ENCODE data around the gene NEDD4.
"Not testable (repeated sequence)": the region's sequence is repeated elsewhere in the genome, so short reads cannot be mapped to it uniquely, and the experiment has no call there.

NEDD4 gene

GRCh38 chr15:55879181-55879580, 114.2 kb downstream of the NEDD4 start:
- no peak for DNase-seq

- DNase-seq = no peak
These were observed 120.2 kb downstream of the NEDD4 start for GRCh38 chr15:55873024-55873720.

- DNase-seq = no peak
These were observed 120.9 kb downstream of the NEDD4 start for GRCh38 chr15:55872471-55872870.

- no peak for DNase-seq
These were observed 123.8 kb downstream of the NEDD4 start for GRCh38 chr15:55869660-55870059.

- DNase-seq = no peak
These were observed 124.7 kb downstream of the NEDD4 start for GRCh38 chr15:55868707-55869106.

- not testable (repeated sequence) for DNase-seq
These were observed 125.1 kb downstream of the NEDD4 start for GRCh38 chr15:55868291-55868690.

- DNase-seq = no peak
These were observed 129.5 kb downstream of the NEDD4 start for GRCh38 chr15:55863911-55864310.

- no peak for DNase-seq
These were observed 132.3 kb downstream of the NEDD4 start for GRCh38 chr15:55861115-55861514.

GRCh38 chr15:55860468-55860867, 132.9 kb downstream of the NEDD4 start:
- DNase-seq = no peak

- no peak for DNase-seq
These were observed 133.7 kb downstream of the NEDD4 start for GRCh38 chr15:55859681-55860080.

GRCh38 chr15:55858661-55859060, 134.8 kb downstream of the NEDD4 start:
- no peak for DNase-seq

GRCh38 chr15:55856506-55857164, 136.8 kb downstream of the NEDD4 start:
- no peak for DNase-seq

- no peak for DNase-seq
These were observed 140.3 kb downstream of the NEDD4 start for GRCh38 chr15:55853134-55853533.

- no peak for DNase-seq
These were observed 147.2 kb downstream of the NEDD4 start for GRCh38 chr15:55846116-55846707.

- not testable (repeated sequence) for DNase-seq
These were observed 150.5 kb downstream of the NEDD4 start for GRCh38 chr15:55842897-55843296.

- no peak for DNase-seq
These were observed 157.5 kb downstream of the NEDD4 start for GRCh38 chr15:55835866-55836265.

GRCh38 chr15:55834331-55834730, 159.1 kb downstream of the NEDD4 start:
- no peak for DNase-seq

- DNase-seq = no peak
These were observed 163.6 kb downstream of the NEDD4 start for GRCh38 chr15:55829826-55830225.

GRCh38 chr15:55827955-55828354, 165.5 kb downstream of the NEDD4 start:
- no peak for DNase-seq

- no peak for DNase-seq
These were observed 166.2 kb downstream of the NEDD4 start for GRCh38 chr15:55827204-55827603.

GRCh38 chr15:55824857-55825613, 168.4 kb downstream of the NEDD4 start:
- DNase-seq = no peak

- DNase-seq = no peak
These were observed 169.6 kb downstream of the NEDD4 start for GRCh38 chr15:55823699-55824340.

- no peak for DNase-seq
These were observed 170.2 kb downstream of the NEDD4 start for GRCh38 chr15:55823191-55823670.
